ENCODE measurements around the gene SCIMP. TPM values are rescaled to one million over a fixed set of nuclear protein-coding genes. Genes with fewer than 3 reads are reported as not detected.

SCIMP gene
- total RNA-seq, 1 experiment from 2014 or later: not detected

DNA sequence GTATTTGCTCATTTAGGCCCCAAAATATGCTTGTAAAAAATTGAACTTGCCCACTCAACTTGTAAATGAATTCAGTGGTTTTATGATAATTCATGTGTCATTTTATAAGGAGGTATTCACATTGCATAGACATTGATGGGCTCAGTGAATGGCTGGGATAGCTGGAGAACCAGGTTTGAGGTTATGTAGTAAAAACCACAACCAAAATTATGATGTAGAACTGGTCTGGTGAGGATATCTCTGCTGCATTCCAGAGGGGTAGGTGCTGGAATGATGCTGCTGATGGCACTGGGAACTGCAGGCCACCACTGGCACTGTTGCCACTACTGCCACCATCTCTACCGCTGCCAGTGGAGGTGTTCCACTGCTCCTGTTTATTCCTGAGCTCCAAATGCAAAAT is 25.9 kb upstream of the SCIMP start:
- no peaks in the 10 kb centered on the region for H3K36me3 ChIP-seq (ENCODE audit: control insufficient read depth in 1 of 2, insufficient read depth in 2 of 2, low read length in 2 of 2)
- no peak overlapping the region for H3K27ac ChIP-seq (ENCODE audit: low read depth, low read length)
- no peak overlapping the region for H3K4me2 ChIP-seq (ENCODE audit: low read length)
- peaks cover 0 to 2% of the 10 kb centered on the region in 2 experiments; a peak in 1 of 4 replicates for H3K4me1 ChIP-seq (ENCODE audit: control insufficient read depth in 1 of 2, insufficient read depth in 2 of 2, low read length in 2 of 2)
- CTCF ChIA-PET: no interaction called here
- DNase-seq (ENCODE audit: low read depth, low spot score) (no peak), ATAC-seq (no peak)
- H2AFZ ChIP-seq (ENCODE audit: low read depth, low read length, poor library complexity, severe bottlenecking): no peak overlapping the region
- BruUV-seq (replicated peaks): no TSS peak
- no peaks in the 10 kb centered on the region for H4K20me1 ChIP-seq (ENCODE audit: insufficient read depth)
- H3K9me3 ChIP-seq (ENCODE audit: control insufficient read depth in 1 of 2, insufficient read depth in 1 of 2, low read depth in 1 of 2, low read length in 2 of 2): no peaks in the 10 kb centered on the region
- RAD21 ChIA-PET (ENCODE audit: low non-redundant PET in 1 of 2, low total read pairs in 2 of 2, uncharacterized antibody in 2 of 2, unreplicated experiment in 2 of 2): no interaction called here
- H3K79me2 ChIP-seq (ENCODE audit: insufficient read depth, low read length): no peaks in the 10 kb centered on the region
- no peak overlapping the region for H3K9ac ChIP-seq (ENCODE audit: low read length)
- H3K9me2 ChIP-seq (ENCODE audit: insufficient read depth): no peaks in the 10 kb centered on the region
- no peak overlapping the region for H3K4me3 ChIP-seq (replicated peaks in 1 of 2; ENCODE audit: low read depth in 1 of 2, low read length in 2 of 2)
- no peaks in the 10 kb centered on the region for H3K27me3 ChIP-seq (ENCODE audit: insufficient read depth, low read length)
- TF ChIP-seq, protein P1, sequence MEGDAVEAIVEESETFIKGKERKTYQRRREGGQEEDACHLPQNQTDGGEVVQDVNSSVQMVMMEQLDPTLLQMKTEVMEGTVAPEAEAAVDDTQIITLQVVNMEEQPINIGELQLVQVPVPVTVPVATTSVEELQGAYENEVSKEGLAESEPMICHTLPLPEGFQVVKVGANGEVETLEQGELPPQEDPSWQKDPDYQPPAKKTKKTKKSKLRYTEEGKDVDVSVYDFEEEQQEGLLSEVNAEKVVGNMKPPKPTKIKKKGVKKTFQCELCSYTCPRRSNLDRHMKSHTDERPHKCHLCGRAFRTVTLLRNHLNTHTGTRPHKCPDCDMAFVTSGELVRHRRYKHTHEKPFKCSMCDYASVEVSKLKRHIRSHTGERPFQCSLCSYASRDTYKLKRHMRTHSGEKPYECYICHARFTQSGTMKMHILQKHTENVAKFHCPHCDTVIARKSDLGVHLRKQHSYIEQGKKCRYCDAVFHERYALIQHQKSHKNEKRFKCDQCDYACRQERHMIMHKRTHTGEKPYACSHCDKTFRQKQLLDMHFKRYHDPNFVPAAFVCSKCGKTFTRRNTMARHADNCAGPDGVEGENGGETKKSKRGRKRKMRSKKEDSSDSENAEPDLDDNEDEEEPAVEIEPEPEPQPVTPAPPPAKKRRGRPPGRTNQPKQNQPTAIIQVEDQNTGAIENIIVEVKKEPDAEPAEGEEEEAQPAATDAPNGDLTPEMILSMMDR (IDR thresholded peaks at IDR 0.05 in 2 of 3, conservative IDR thresholded peaks at IDR 0.05 in 1 of 3; ENCODE audit: borderline replicate concordance in 1 of 3, insufficient read depth in 1 of 3, low read depth in 2 of 3, low read length in 2 of 3): no peak
- TF ChIP-seq POLR2A (IDR thresholded peaks at IDR 0.05; ENCODE audit: borderline replicate concordance, extremely low read depth, insufficient read depth, insufficient read length) (no peak), ZNF274 (IDR thresholded peaks at IDR 0.05; ENCODE audit: low read depth, low read length) (no peak), TCF7L2 (IDR thresholded peaks at IDR 0.05; ENCODE audit: borderline replicate concordance, extremely low read depth, insufficient read depth, insufficient read length) (no peak), SIN3A (IDR thresholded peaks at IDR 0.05; ENCODE audit: low read depth) (no peak), ZFX (IDR thresholded peaks at IDR 0.05) (no peak), ELF1 (IDR thresholded peaks at IDR 0.05; ENCODE audit: borderline replicate concordance, low read depth) (no peak), POLR2AphosphoS5 (IDR thresholded peaks at IDR 0.05; ENCODE audit: low read depth, low read length) (no peak)
- TF ChIP-seq, protein P2, sequence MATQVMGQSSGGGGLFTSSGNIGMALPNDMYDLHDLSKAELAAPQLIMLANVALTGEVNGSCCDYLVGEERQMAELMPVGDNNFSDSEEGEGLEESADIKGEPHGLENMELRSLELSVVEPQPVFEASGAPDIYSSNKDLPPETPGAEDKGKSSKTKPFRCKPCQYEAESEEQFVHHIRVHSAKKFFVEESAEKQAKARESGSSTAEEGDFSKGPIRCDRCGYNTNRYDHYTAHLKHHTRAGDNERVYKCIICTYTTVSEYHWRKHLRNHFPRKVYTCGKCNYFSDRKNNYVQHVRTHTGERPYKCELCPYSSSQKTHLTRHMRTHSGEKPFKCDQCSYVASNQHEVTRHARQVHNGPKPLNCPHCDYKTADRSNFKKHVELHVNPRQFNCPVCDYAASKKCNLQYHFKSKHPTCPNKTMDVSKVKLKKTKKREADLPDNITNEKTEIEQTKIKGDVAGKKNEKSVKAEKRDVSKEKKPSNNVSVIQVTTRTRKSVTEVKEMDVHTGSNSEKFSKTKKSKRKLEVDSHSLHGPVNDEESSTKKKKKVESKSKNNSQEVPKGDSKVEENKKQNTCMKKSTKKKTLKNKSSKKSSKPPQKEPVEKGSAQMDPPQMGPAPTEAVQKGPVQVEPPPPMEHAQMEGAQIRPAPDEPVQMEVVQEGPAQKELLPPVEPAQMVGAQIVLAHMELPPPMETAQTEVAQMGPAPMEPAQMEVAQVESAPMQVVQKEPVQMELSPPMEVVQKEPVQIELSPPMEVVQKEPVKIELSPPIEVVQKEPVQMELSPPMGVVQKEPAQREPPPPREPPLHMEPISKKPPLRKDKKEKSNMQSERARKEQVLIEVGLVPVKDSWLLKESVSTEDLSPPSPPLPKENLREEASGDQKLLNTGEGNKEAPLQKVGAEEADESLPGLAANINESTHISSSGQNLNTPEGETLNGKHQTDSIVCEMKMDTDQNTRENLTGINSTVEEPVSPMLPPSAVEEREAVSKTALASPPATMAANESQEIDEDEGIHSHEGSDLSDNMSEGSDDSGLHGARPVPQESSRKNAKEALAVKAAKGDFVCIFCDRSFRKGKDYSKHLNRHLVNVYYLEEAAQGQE (IDR thresholded peaks at IDR 0.05; ENCODE audit: low read depth): no peak
- TF ChIP-seq, protein P3, sequence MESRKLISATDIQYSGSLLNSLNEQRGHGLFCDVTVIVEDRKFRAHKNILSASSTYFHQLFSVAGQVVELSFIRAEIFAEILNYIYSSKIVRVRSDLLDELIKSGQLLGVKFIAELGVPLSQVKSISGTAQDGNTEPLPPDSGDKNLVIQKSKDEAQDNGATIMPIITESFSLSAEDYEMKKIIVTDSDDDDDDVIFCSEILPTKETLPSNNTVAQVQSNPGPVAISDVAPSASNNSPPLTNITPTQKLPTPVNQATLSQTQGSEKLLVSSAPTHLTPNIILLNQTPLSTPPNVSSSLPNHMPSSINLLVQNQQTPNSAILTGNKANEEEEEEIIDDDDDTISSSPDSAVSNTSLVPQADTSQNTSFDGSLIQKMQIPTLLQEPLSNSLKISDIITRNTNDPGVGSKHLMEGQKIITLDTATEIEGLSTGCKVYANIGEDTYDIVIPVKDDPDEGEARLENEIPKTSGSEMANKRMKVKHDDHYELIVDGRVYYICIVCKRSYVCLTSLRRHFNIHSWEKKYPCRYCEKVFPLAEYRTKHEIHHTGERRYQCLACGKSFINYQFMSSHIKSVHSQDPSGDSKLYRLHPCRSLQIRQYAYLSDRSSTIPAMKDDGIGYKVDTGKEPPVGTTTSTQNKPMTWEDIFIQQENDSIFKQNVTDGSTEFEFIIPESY (IDR thresholded peaks at IDR 0.05; ENCODE audit: extremely low read depth, insufficient replicate concordance, low read length): no peak
- TF ChIP-seq, protein P4, sequence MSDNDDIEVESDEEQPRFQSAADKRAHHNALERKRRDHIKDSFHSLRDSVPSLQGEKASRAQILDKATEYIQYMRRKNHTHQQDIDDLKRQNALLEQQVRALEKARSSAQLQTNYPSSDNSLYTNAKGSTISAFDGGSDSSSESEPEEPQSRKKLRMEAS (IDR thresholded peaks at IDR 0.05): no peak
- intact Hi-C loops (cut with micrococcal nuclease): no loop called here
- POLR2A ChIA-PET: no interaction called here

Data from HCT116 (cell line).